OCI-LY3 (cell line): ENCODE data around the gene AGO3.

Source experiments
- H2AFZ ChIP-seq: fragments of 200-600, 300-600 bp; shearing (Covaris generic); 2 replicates; pipeline ENCODE4 v1.6.0; 2014; ENCODE audit warnings: antibody characterized with exemption, low read depth, low read length
- H3K27ac ChIP-seq: fragments of 200-600, 300-600 bp; sonication (generic); 2 replicates; pipeline ENCODE4 v1.5.1; 2014; ENCODE audit warnings: mild to moderate bottlenecking, low read length, moderate library complexity, mixed read lengths
- H3K27me3 ChIP-seq: fragments of 200-600, 300-600 bp; sonication (generic); 2 replicates; pipeline ENCODE4 v1.6.1; 2014; ENCODE audit warnings: low read depth, low read length, mixed read lengths
- H3K36me3 ChIP-seq: fragments of 200-600, 300-600 bp; sonication (generic); replicated peaks from 2 replicates; pipeline ENCODE3; 2014; ENCODE audit warnings: low read depth, low read length, mixed read lengths
- H3K4me1 ChIP-seq: fragments of 300-600, 200-600 bp; sonication (generic); 2 replicates; pipeline ENCODE4 v1.6.1; 2014; ENCODE audit warnings: low read length, mixed read lengths
- H3K4me2 ChIP-seq: fragments of 200-600, 300-600 bp; sonication (generic); 2 replicates; pipeline ENCODE4 v1.6.1; 2014; ENCODE audit warnings: low read length, mixed read lengths
- H3K4me3 ChIP-seq: fragments of 300-600, 200-600 bp; sonication (generic); 2 replicates; pipeline ENCODE4 v1.5.1; 2014; ENCODE audit warnings: antibody characterized with exemption, mild to moderate bottlenecking, low read length, moderate library complexity
- H3K79me2 ChIP-seq: fragments of 300-600, 200-600 bp; shearing (Covaris generic); 2 replicates; pipeline ENCODE4 v1.6.1; 2014; ENCODE audit warnings: mild to moderate bottlenecking, low read length, mixed read lengths
- H3K9ac ChIP-seq: fragments of 300-600, 200-600 bp; shearing (Covaris generic); 2 replicates; pipeline ENCODE4 v1.6.0; 2014; ENCODE audit warnings: mild to moderate bottlenecking, low read length, moderate library complexity
- H3K9me3 ChIP-seq: fragments of 200-600, 300-600 bp; shearing (Covaris generic); 2 replicates; pipeline ENCODE4 v1.6.1; 2014; ENCODE audit warnings: low read length, mixed read lengths; ENCODE audit not compliant: insufficient read depth
- H4K20me1 ChIP-seq: fragments of 200-600, 300-600 bp; sonication (generic); 2 replicates; pipeline ENCODE4 v1.6.1; 2016; ENCODE audit warnings: low read length, mixed read lengths; ENCODE audit not compliant: insufficient read depth
- CTCF ChIP-seq: fragments of 200-600, 300-600 bp; sonication (generic); IDR thresholded peaks from 2 replicates; pipeline ENCODE4 v1.5.1; 2014; ENCODE audit warnings: antibody characterized with exemption, low read length, low read depth
- EZH2phosphoT487 ChIP-seq: fragments of 200-600 bp; shearing (Covaris generic); IDR thresholded peaks from 2 replicates; pipeline ENCODE4 v1.6.1; 2018; ENCODE audit warnings: antibody characterized with exemption, mixed run types, low read depth

AGO3 gene

GRCh38 chr1:35902671-35903070 lies 28.2 kb upstream of the AGO3 start:
- no peak overlapping the region for H3K9ac ChIP-seq
- H2AFZ ChIP-seq, result no peak overlapping the region
- no peak overlapping the region for H3K4me3 ChIP-seq
- no peak for TF ChIP-seq EZH2phosphoT487
- no peak for TF ChIP-seq CTCF
- H3K9me3 ChIP-seq, result no peaks in the 10 kb centered on the region
- no peaks in the 10 kb centered on the region for H3K36me3 ChIP-seq
- H3K27me3 ChIP-seq, result no peaks in the 10 kb centered on the region
- H3K79me2 ChIP-seq, result no peaks in the 10 kb centered on the region
- no peak overlapping the region for H3K27ac ChIP-seq
- H3K4me2 ChIP-seq, result no peak overlapping the region
- no peaks in the 10 kb centered on the region for H3K4me1 ChIP-seq
- H4K20me1 ChIP-seq, result no peaks in the 10 kb centered on the region

- TF ChIP-seq EZH2phosphoT487 (no peak), CTCF (no peak)
- Histone ChIP-seq H3K79me2 (no peaks in the 10 kb centered on the region), H3K9ac (no peak overlapping the region), H3K9me3 (no peaks in the 10 kb centered on the region), H3K4me2 (no peak overlapping the region), H4K20me1 (no peaks in the 10 kb centered on the region), H3K27me3 (no peaks in the 10 kb centered on the region), H3K36me3 (peaks cover 4% of the 10 kb centered on the region), H3K4me3 (no peak overlapping the region), H3K27ac (no peak overlapping the region), H3K4me1 (no peaks in the 10 kb centered on the region), H2AFZ (no peak overlapping the region)
Observed at GRCh38 chr1:35914717-35915116, 16.2 kb upstream of the AGO3 start.

GRCh38 chr1:35915693-35916092 lies 15.2 kb upstream of the AGO3 start:
- Histone ChIP-seq H4K20me1 (no peaks in the 10 kb centered on the region), H3K4me1 (no peaks in the 10 kb centered on the region), H3K27ac (no peak overlapping the region), H3K9ac (no peak overlapping the region), H3K4me2 (no peak overlapping the region), H3K4me3 (no peak overlapping the region), H3K9me3 (no peaks in the 10 kb centered on the region), H2AFZ (no peak overlapping the region), H3K36me3 (peaks cover 4% of the 10 kb centered on the region), H3K27me3 (no peaks in the 10 kb centered on the region), H3K79me2 (no peaks in the 10 kb centered on the region)
- TF ChIP-seq EZH2phosphoT487 (no peak), CTCF (no peak)

GRCh38 chr1:35923791-35924221 lies 7.1 kb upstream of the AGO3 start:
- Histone ChIP-seq H2AFZ (no peak overlapping the region), H3K4me2 (no peak overlapping the region), H3K4me1 (peaks cover 10% of the 10 kb centered on the region), H3K27me3 (no peaks in the 10 kb centered on the region), H3K36me3 (peaks cover 2% of the 10 kb centered on the region), H3K4me3 (no peak overlapping the region), H3K27ac (no peak overlapping the region), H4K20me1 (no peaks in the 10 kb centered on the region), H3K9ac (no peak overlapping the region), H3K79me2 (no peaks in the 10 kb centered on the region), H3K9me3 (no peaks in the 10 kb centered on the region)
- TF ChIP-seq EZH2phosphoT487, result no peak
- TF ChIP-seq CTCF, result no peak
